Effector memory CD4-positive, alpha-beta T cell (primary cell): Measurements from ENCODE around the gene TMEM239.

ENCODE experiments used
- DNase-seq, 3 donors: peaks; one replicate each; pipeline ENCODE4 v3.0.0-alpha.2; 2020
- H3K27ac ChIP-seq: 2 replicates; pipeline ENCODE4 v1.7.0; 2013; ENCODE audit warnings: mild to moderate bottlenecking, low read length, moderate library complexity; ENCODE audit not compliant: insufficient read depth, poor library complexity, severe bottlenecking
- H3K27me3 ChIP-seq: replicated peaks from 2 replicates; pipeline ENCODE4 v1.7.0; 2013; ENCODE audit warnings: mild to moderate bottlenecking, low read length; ENCODE audit not compliant: insufficient read depth, control insufficient read depth, poor library complexity, severe bottlenecking
- H3K36me3 ChIP-seq: 2 replicates; pipeline ENCODE4 v1.7.0; 2013; ENCODE audit warnings: mild to moderate bottlenecking, low read length, moderate library complexity; ENCODE audit not compliant: control insufficient read depth, insufficient read depth
- H3K4me1 ChIP-seq: 2 replicates; pipeline ENCODE4 v1.7.0; 2013; ENCODE audit warnings: low read length, mild to moderate bottlenecking; ENCODE audit not compliant: control insufficient read depth, insufficient read depth, poor library complexity, severe bottlenecking
- H3K4me3 ChIP-seq: 2 replicates; pipeline ENCODE4 v1.7.0; 2013; ENCODE audit warnings: low read length, low read depth, mild to moderate bottlenecking; ENCODE audit not compliant: insufficient read depth, poor library complexity, severe bottlenecking
- H3K9me3 ChIP-seq: 2 replicates; pipeline ENCODE4 v1.7.0; 2013; ENCODE audit warnings: mild to moderate bottlenecking, low read length, moderate library complexity; ENCODE audit not compliant: control insufficient read depth

The TMEM239 gene

GRCh38 chr20:2867081-2867864, 51.1 kb downstream of the TMEM239 start:
- peaks cover 27% of the 10 kb centered on the region for H3K36me3 ChIP-seq
- H3K4me1 ChIP-seq: peaks cover 5% of the 10 kb centered on the region
- H3K4me3 ChIP-seq: no peak overlapping the region
- DNase-seq: no peak
- H3K27me3 ChIP-seq: no peaks in the 10 kb centered on the region
- H3K9me3 ChIP-seq: no peaks in the 10 kb centered on the region
- no peak overlapping the region for H3K27ac ChIP-seq
